Smooth muscle cell (in vitro differentiated cells): ENCODE results near the gene PKLR. TPM values are rescaled to one million over a fixed set of nuclear protein-coding genes. Genes with fewer than 3 reads are reported as not detected.

Experiments used
- DNase-seq: peaks from one replicate; lab custom pipeline; 2025; ENCODE audit not compliant: unreplicated experiment; lab: John Stamatoyannopoulos, UW
- H2AFZ ChIP-seq: fragments of 200-600 bp; sonication (generic); 2 replicates; pipeline ENCODE4 v1.6.0; 2016; ENCODE audit warnings: antibody characterized with exemption, low read depth, mild to moderate bottlenecking
- H3F3A ChIP-seq: fragments of 200-600 bp; sonication (generic); 2 replicates; pipeline ENCODE4 v1.6.0; 2017; ENCODE audit warnings: antibody characterized with exemption, low read depth
- H3K27ac ChIP-seq: fragments of 200-600 bp; sonication (generic); 2 replicates; pipeline ENCODE4 v1.5.1; 2016; ENCODE audit warnings: low read depth, mild to moderate bottlenecking
- H3K27me3 ChIP-seq: fragments of 200-600 bp; sonication (generic); 2 replicates; pipeline ENCODE4 v1.6.1; 2016; ENCODE audit warnings: low read depth, mild to moderate bottlenecking
- H3K36me3 ChIP-seq: fragments of 200-600 bp; sonication (generic); 2 replicates; pipeline ENCODE4 v1.5.1; 2016; ENCODE audit warnings: low read depth
- H3K4me1 ChIP-seq: fragments of 200-600 bp; sonication (generic); 2 replicates; pipeline ENCODE4 v1.5.1; 2016; ENCODE audit warnings: low read depth
- H3K4me2 ChIP-seq: fragments of 200-600 bp; sonication (generic); 2 replicates; pipeline ENCODE4 v1.6.0; 2016; ENCODE audit warnings: mild to moderate bottlenecking
- H3K4me3 ChIP-seq: fragments of 200-600 bp; sonication (generic); 2 replicates; pipeline ENCODE4 v1.5.1; 2016; ENCODE audit warnings: mild to moderate bottlenecking
- H3K79me2 ChIP-seq: fragments of 200-600 bp; sonication (generic); 2 replicates; pipeline ENCODE4 v1.6.0; 2016; ENCODE audit warnings: low read depth, mild to moderate bottlenecking
- H3K9ac ChIP-seq: fragments of 200-600 bp; sonication (generic); 2 replicates; pipeline ENCODE4 v1.6.0; 2016; ENCODE audit warnings: low read depth
- H3K9me3 ChIP-seq: fragments of 200-600 bp; sonication (generic); replicated peaks from 2 replicates; pipeline ENCODE4 v1.5.1; 2016; ENCODE audit warnings: low read depth
- H4K20me1 ChIP-seq: fragments of 200-600 bp; sonication (generic); 2 replicates; pipeline ENCODE4 v1.6.0; 2016; ENCODE audit warnings: low read depth
- WGBS: methylation state at CpG from one replicate; pipeline ENCODE4 v1.1.7; 2016; ENCODE audit warnings: low lambda C conversion rate; 5-methylcytosine and 5-hydroxymethylcytosine counted together
- polyA plus RNA-seq: library from polyadenylated mRNA; unstranded; fragments of >200 nt; fragmentation: Nextera tagmentation; extraction: Ambion mirVana; gene quantifications from 2 replicates; pipeline ENCODE4 v1.2.1, GENCODE V29; 2016
- total RNA-seq: library from RNA; depleted of rRNA; stranded (reverse); fragments of >200 nt; gene quantifications from 2 replicates; pipeline ENCODE4 v1.2.3, GENCODE V29; 2014
- TF ChIP-seq, protein P1 (sequence below): fragments of 200-600 bp; sonication (generic); IDR thresholded peaks from 2 replicates; pipeline ENCODE4 v1.5.1; 2017; ENCODE audit warnings: borderline replicate concordance, mild to moderate bottlenecking, antibody characterized with exemption; ENCODE audit not compliant: insufficient read depth, poor library complexity, severe bottlenecking

PKLR gene
- total and polyA plus RNA-seq, 2 experiments from 2014 or later = not detected

DNA sequence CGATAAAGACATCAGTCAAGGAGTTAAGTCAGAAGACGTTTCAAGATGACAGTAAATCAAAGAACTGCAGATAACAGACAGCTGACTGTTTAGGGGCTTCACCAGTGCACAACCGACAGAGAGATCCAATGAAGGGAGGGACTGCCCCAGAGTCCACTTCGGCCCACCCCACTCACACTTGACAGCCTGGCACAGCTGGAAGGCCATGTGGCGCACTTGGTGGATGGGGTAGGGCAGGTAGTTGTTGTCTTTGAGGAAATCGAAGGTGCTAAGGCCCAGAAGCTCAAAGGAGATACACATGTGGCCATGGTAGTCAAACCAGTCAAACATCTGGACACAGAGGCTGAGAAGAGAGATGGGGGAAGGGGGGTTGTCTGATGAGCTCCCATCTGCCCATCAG lies 34.7 kb downstream of the PKLR start:
- no peak overlapping the region for H3K4me3 ChIP-seq
- H3K9me3 ChIP-seq = no peaks in the 10 kb centered on the region
- no peak overlapping the region for H2AFZ ChIP-seq
- peaks cover 17% of the 10 kb centered on the region for H3K36me3 ChIP-seq
- no peak overlapping the region for H3K4me2 ChIP-seq
- peaks cover 37% of the 10 kb centered on the region for H3F3A ChIP-seq
- TF ChIP-seq, protein P1, sequence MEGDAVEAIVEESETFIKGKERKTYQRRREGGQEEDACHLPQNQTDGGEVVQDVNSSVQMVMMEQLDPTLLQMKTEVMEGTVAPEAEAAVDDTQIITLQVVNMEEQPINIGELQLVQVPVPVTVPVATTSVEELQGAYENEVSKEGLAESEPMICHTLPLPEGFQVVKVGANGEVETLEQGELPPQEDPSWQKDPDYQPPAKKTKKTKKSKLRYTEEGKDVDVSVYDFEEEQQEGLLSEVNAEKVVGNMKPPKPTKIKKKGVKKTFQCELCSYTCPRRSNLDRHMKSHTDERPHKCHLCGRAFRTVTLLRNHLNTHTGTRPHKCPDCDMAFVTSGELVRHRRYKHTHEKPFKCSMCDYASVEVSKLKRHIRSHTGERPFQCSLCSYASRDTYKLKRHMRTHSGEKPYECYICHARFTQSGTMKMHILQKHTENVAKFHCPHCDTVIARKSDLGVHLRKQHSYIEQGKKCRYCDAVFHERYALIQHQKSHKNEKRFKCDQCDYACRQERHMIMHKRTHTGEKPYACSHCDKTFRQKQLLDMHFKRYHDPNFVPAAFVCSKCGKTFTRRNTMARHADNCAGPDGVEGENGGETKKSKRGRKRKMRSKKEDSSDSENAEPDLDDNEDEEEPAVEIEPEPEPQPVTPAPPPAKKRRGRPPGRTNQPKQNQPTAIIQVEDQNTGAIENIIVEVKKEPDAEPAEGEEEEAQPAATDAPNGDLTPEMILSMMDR = no peak
- no peak overlapping the region for H3K27ac ChIP-seq
- no peak for DNase-seq
- H4K20me1 ChIP-seq = peaks cover 12% of the 10 kb centered on the region
- H3K79me2 ChIP-seq = peaks cover 16% of the 10 kb centered on the region
- no peak overlapping the region for H3K9ac ChIP-seq
- H3K4me1 ChIP-seq = no peaks in the 10 kb centered on the region
- H3K27me3 ChIP-seq = no peaks in the 10 kb centered on the region
- 95% methylated on average over 6 of the region's 6 CpGs for whole genome bisulfite sequencing

DNA sequence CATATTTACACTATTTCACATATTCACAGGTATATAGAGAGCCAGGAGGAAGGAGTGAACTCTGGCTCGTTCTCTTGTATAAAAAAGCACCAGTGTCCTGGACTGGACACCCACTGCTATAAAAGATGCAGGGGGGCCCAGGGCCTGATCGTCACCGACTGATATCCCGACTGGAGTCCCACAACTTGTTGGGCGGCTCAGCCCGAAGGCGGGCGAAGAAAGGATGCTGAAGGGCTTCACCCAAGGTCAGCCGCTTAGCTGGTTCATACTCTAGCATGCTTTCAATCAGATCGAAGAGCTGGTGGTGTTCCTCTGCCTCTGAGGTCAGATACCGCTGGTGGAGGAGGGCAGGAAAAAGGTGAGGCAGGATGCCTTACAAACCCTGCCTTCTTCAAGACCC lies 38.2 kb downstream of the PKLR start:
- H2AFZ ChIP-seq = no peak overlapping the region
- H4K20me1 ChIP-seq = no peaks in the 10 kb centered on the region
- H3K9ac ChIP-seq = no peak overlapping the region
- no peaks in the 10 kb centered on the region for H3K27me3 ChIP-seq
- TF ChIP-seq, protein P1 = no peak
- H3K79me2 ChIP-seq = peaks cover 18% of the 10 kb centered on the region
- H3K4me1 ChIP-seq = peaks cover 8% of the 10 kb centered on the region
- WGBS = 94% methylated on average over 11 of the region's 11 CpGs
- peaks cover 13% of the 10 kb centered on the region for H3K36me3 ChIP-seq
- no peaks in the 10 kb centered on the region for H3K9me3 ChIP-seq
- H3K27ac ChIP-seq = no peak overlapping the region
- H3K4me2 ChIP-seq = no peak overlapping the region
- H3K4me3 ChIP-seq = no peak overlapping the region
- no peak for DNase-seq
- H3F3A ChIP-seq = peaks cover 31% of the 10 kb centered on the region

DNA sequence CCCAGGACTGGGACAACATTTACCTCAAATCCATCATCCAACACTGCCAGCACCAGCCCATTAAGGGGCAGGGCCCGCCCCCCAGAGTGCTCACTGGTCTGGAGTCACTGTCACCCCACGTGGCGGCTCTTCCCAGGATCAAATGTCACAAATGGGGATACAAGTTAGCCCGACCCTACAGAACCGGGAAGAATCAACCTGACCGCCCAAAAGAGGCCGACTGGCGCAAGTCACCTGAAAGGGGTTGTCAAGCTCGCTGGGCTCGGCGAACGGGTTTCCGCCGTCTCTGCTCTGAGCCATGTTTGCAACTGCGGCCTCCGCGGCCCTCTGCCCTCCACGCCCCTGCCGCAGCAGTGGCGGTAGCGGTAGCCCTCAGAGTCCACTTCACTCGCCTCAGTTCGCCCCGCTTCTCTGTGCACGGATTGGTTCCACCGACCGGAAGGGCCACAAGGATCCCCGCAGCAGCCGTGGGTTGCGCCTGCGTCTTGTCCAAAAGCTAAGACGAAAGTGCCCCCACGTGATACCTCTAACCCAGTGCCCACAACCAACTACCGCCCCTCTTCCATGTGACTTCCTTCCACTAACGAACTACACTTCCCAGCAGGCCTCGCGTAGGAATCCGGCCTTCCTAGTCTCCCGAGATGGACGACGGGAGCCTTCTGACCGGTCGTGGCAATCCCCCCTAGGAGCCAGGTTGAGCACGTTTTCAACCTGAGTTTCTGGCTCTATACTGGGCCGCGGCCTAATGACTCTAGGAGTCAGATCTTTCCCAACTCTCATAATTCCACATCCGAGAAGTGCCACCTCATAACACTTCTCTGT lies 39.2 kb downstream of the PKLR start, which contains the start of gene SCAMP3:
Gene SCAMP3 (minus strand): TSS at position 509 of the 822 bp plus-strand sequence. CDS start 209 bp downstream, at position 300.
- H3K27me3 ChIP-seq = no peaks in the 10 kb centered on the region
- peak within 1 kb of the TSS; percentile 57 for H2AFZ ChIP-seq
- H3K4me1 ChIP-seq = peaks cover 8% of the 10 kb centered on the region
- WGBS = 2% methylated on average over 46 of the region's 47 CpGs
- TF ChIP-seq, protein P1 = no peak
- H3K9me3 ChIP-seq = no peaks in the 10 kb centered on the region
- peak within 1 kb of the TSS; percentile 80 for H3K4me3 ChIP-seq
- peaks cover 18% of the 10 kb centered on the region for H3K79me2 ChIP-seq
- peaks cover 30% of the 10 kb centered on the region for H3F3A ChIP-seq
- H3K4me2 ChIP-seq = peak within 1 kb of the TSS; percentile 91
- H3K9ac ChIP-seq = peak within 1 kb of the TSS; percentile 74
- H3K36me3 ChIP-seq = peaks cover 4% of the 10 kb centered on the region
- peak within 1 kb of the TSS; percentile 49 for H3K27ac ChIP-seq
- DNase-seq = peak; percentile 65
- H4K20me1 ChIP-seq = no peaks in the 10 kb centered on the region
